HepG2 (cell line): ENCODE results near the gene FUOM. TPM values are rescaled to one million over a fixed set of nuclear protein-coding genes. Genes with fewer than 3 reads are reported as not detected.
A peak's percentile ranks its signal among the peaks of the same experiment; 100 is the strongest.

ENCODE experiments used
- ATAC-seq: fragments of 200-7000 bp; cut with Tn5 transposase; 3 replicates; pipeline ENCODE4 v1.9.1; 2020; ENCODE audit warnings: mild to moderate bottlenecking, moderate library complexity
- BruUV-seq: library from RNA; stranded (reverse); fragments of 400-500 nt; replicated peaks from 2 replicates; lab custom pipeline; 2021; lab: Mats Ljungman, UMichigan
- CTCF ChIA-PET: fragments of 300-600 bp; formaldehyde crosslinking; extraction: SDS; loops from one replicate; lab custom pipeline; 2021; ENCODE audit warnings: low total read pairs, inconsistent platforms, low intra/inter-chr PET ratio; lab: Yijun Ruan, JAX
- POLR2A ChIA-PET: fragments of 350-600 bp; sonication (Branson Sonifier 250); formaldehyde crosslinking; loops from one replicate; lab custom pipeline; 2020; ENCODE audit warnings: antibody characterized with exemption, inconsistent platforms; lab: Yijun Ruan, JAX
- DNase-seq: peaks from one replicate; pipeline ENCODE4 v3.0.0-alpha.2; 2015; ENCODE audit warnings: low spot score
- FAIRE-seq: peaks from 3 replicates; lab custom pipeline; 2011; peaks lifted over from hg19 to GRCh38; lab: Jason Lieb, UNC
- H2AFZ ChIP-seq: one replicate; pipeline ENCODE4 v1.6.1; 2011; ENCODE audit warnings: low read length, inconsistent platforms
- H3K27ac ChIP-seq: fragments of 300-600 bp; 3 replicates; pipeline ENCODE4 v1.8.0; 2011; ENCODE audit warnings: mixed run types, mild to moderate bottlenecking, mixed read lengths, low read length, inconsistent platforms; ENCODE audit not compliant: insufficient read depth; ENCODE audit errors: extremely low read length
- H3K27me3 ChIP-seq, 2 experiments: fragments of 200-600 bp in 1 of 2; 2 replicates in 1 of 2; 3 replicates in 1 of 2; pipeline versions ENCODE4 v1.6.0 to v1.8.0; 2011; ENCODE audit warnings: low read length in 2 of 2, mild to moderate bottlenecking in 2 of 2, moderate library complexity in 2 of 2, inconsistent platforms in 1 of 2; ENCODE audit not compliant: insufficient read depth in 2 of 2, control insufficient read depth in 1 of 2
- H3K36me3 ChIP-seq, 2 experiments: fragments of 200-600 bp in 1 of 2; replicated peaks in 1 of 2; 2 replicates in 1 of 2; 3 replicates in 1 of 2; pipeline versions ENCODE4 v1.5.1 to v1.8.0; 2011; ENCODE audit warnings: low read length in 2 of 2, inconsistent platforms in 1 of 2; ENCODE audit not compliant: insufficient read depth in 2 of 2, control insufficient read depth in 1 of 2
- H3K4me1 ChIP-seq: 2 replicates; pipeline ENCODE4 v1.5.1; 2012; ENCODE audit warnings: low read length, inconsistent platforms; ENCODE audit not compliant: insufficient read depth
- H3K4me2 ChIP-seq: 2 replicates; pipeline ENCODE4 v1.6.0; 2011; ENCODE audit warnings: low read depth, low read length, inconsistent platforms
- H3K4me3 ChIP-seq, 3 experiments: fragments of 200-600 bp in 1 of 3; sonication (generic), shearing (Covaris generic) in 1 of 3; replicated peaks in 1 of 3; 2 replicates each; pipeline ENCODE4 v1.5.1; 2011 to 2016; ENCODE audit warnings: low read length in 3 of 3, inconsistent platforms in 2 of 3, low read depth in 2 of 3, mild to moderate bottlenecking in 2 of 3, control low read depth in 1 of 3, mixed read lengths in 1 of 3; ENCODE audit not compliant: insufficient read depth in 1 of 3
- H3K79me2 ChIP-seq: one replicate; pipeline ENCODE4 v1.6.1; 2011; ENCODE audit warnings: low read length, inconsistent platforms; ENCODE audit not compliant: insufficient read depth
- H3K9ac ChIP-seq: 2 replicates; pipeline ENCODE4 v1.6.0; 2011; ENCODE audit warnings: mild to moderate bottlenecking, low read depth, low read length, inconsistent platforms; ENCODE audit not compliant: insufficient read depth
- H3K9me3 ChIP-seq: 2 replicates; pipeline ENCODE4 v1.5.1; 2012; ENCODE audit warnings: mild to moderate bottlenecking, low read length
- H4K20me1 ChIP-seq: 2 replicates; pipeline ENCODE4 v1.6.0; 2011; ENCODE audit warnings: inconsistent platforms, mild to moderate bottlenecking, low read length, moderate library complexity; ENCODE audit not compliant: insufficient read depth
- AGO2 ChIP-seq: fragments of 200-400 bp; formaldehyde crosslinking; optimal IDR thresholded peaks from 2 replicates; pipeline ENCODE3; 2017; ENCODE audit warnings: mild to moderate bottlenecking, low read depth, low read length, moderate library complexity
- ATRX ChIP-seq: sonication (generic); formaldehyde crosslinking; IDR thresholded peaks from 2 replicates; pipeline ENCODE4 v1.4.0; 2020; ENCODE audit warnings: missing genetic modification reagents, borderline replicate concordance
- ELF1 ChIP-seq: sonication (generic); formaldehyde crosslinking; IDR thresholded peaks from 2 replicates; pipeline ENCODE4 v1.4.0; 2020; ENCODE audit warnings: missing genetic modification reagents
- POLR2G ChIP-seq: fragments of 200-400 bp; formaldehyde crosslinking; IDR thresholded peaks from 2 replicates; pipeline ENCODE4 v1.6.1; 2018; ENCODE audit warnings: mild to moderate bottlenecking, low read depth, low read length, moderate library complexity
- RBFOX2 ChIP-seq: fragments of 200-400 bp; formaldehyde crosslinking; IDR thresholded peaks from 2 replicates; pipeline ENCODE4 v1.6.1; 2017; ENCODE audit warnings: low read depth, mild to moderate bottlenecking, low read length
- RBM22 ChIP-seq: fragments of 200-400 bp; formaldehyde crosslinking; optimal IDR thresholded peaks from 2 replicates; pipeline ENCODE3; 2017; ENCODE audit warnings: mild to moderate bottlenecking, low read length, moderate library complexity
- SMARCC2 ChIP-seq: fragments of 450-650 bp; IDR thresholded peaks from 2 replicates; pipeline ENCODE4 v1.6.1; 2017; ENCODE audit warnings: antibody characterized with exemption, mild to moderate bottlenecking
- SRF ChIP-seq: IDR thresholded peaks from 2 replicates; pipeline ENCODE4 v1.6.1; 2011; ENCODE audit warnings: mild to moderate bottlenecking, low read depth, low read length, moderate library complexity
- ZNF547 ChIP-seq: sonication (generic); formaldehyde crosslinking; IDR thresholded peaks from 2 replicates; pipeline ENCODE4 v1.5.1; 2020; ENCODE audit warnings: mild to moderate bottlenecking, missing genetic modification reagents
- ZSCAN25 ChIP-seq: sonication (generic); formaldehyde crosslinking; IDR thresholded peaks from 2 replicates; pipeline ENCODE4 v1.8.0; 2022; ENCODE audit warnings: mild to moderate bottlenecking, missing genetic modification reagents
- WGBS: methylation state at CpG from one replicate; pipeline ENCODE4 v1.1.6; 2017; ENCODE audit warnings: low lambda C conversion rate; 5-methylcytosine and 5-hydroxymethylcytosine counted together
- in situ Hi-C: cut with HindIII; loops from 2 replicates; pipeline ENCODE4 v1.10.0; 2017; ENCODE audit warnings: low pct_unique_long_range_greater_than_20kb; ENCODE audit not compliant: extremely low pct_ligation_motif_present
- intact Hi-C: fragments of 100-400 bp; cut with micrococcal nuclease; formaldehyde crosslinking; loops from one replicate; pipeline ENCODE4 v1.10.0; 2022; ENCODE audit not compliant: unreplicated experiment
- polyA plus RNA-seq, 8 experiments: library from polyadenylated mRNA; depleted of rRNA in 3 of 8; stranded (reverse) in 7 of 8; unstranded in 1 of 8; fragments of >200 nt; fragmentation: Illumina TruSeq in 4 of 8; extraction: Trizol in 4 of 8; gene quantifications; 2 replicates each; pipeline versions ENCODE4 v1.2.1 to v1.2.3, GENCODE V29; 2011 to 2016; ENCODE audit warnings: low read depth in 4 of 8, missing spikeins in 1 of 8, mixed read lengths in 1 of 8; ENCODE audit not compliant: insufficient read depth in 1 of 8
- total RNA-seq, 5 experiments: library from RNA; depleted of rRNA; stranded (reverse); fragments of >200 nt; fragmentation: Illumina TruSeq; extraction: Trizol; gene quantifications; 2 replicates each; pipeline ENCODE4 v1.2.3, GENCODE V29; 2016; ENCODE audit warnings: low read depth in 1 of 5

FUOM gene
- total and polyA plus RNA-seq, 2 of the 13 experiments (the other 11 are each of a cell fraction or from before 2014, with no cell fraction given): 27.5 to 60.4 TPM

- H2AFZ ChIP-seq: no peak overlapping the region
- no peak overlapping the region for H3K27ac ChIP-seq
- peaks cover 23 to 45% of the 10 kb centered on the region in 2 experiments for H3K36me3 ChIP-seq
- H3K79me2 ChIP-seq: no peaks in the 10 kb centered on the region
- no peaks in the 10 kb centered on the region for H4K20me1 ChIP-seq
- ChIA-PET POLR2A (interaction anchor here (5.8 kb wide), 1 partner anchor 15 kb away, joined by 78 read pairs; the partner anchor contains the start of gene PAOX), CTCF (no interaction called here)
- H3K4me3 ChIP-seq: no peak overlapping the region
- no peak overlapping the region for H3K4me2 ChIP-seq
- WGBS: 93% methylated on average over 9 of the region's 13 CpGs
- no peaks in the 10 kb centered on the region for H3K27me3 ChIP-seq
- BruUV-seq: no TSS peak
- no peak overlapping the region for H3K9ac ChIP-seq
- in situ Hi-C loops (no loop called here), intact Hi-C loops (no loop called here)
- peaks cover 25% of the 10 kb centered on the region for H3K4me1 ChIP-seq
- FAIRE-seq (no peak), DNase-seq (no peak)
- H3K9me3 ChIP-seq: no peaks in the 10 kb centered on the region
- 0 out of 2 replicates have a peak, but pooled peaks have one; percentile 18 for TF ChIP-seq RBFOX2
- peak; percentile 58 for TF ChIP-seq RBM22
- TF ChIP-seq ATRX (CRISPR knock-in tag): no peak
- peak; percentile 47 for TF ChIP-seq AGO2
- TF ChIP-seq, all 625 proteins: peak for 3
- no peak for ATAC-seq
Measured at GRCh38 chr10:133362846-133363245, 5.0 kb upstream of the FUOM start.

- POLR2A ChIA-PET: interaction anchor here (1.3 to 5.8 kb wide), 4 partner anchors 10 to 32 kb away, joined by 3 to 78 read pairs (median 31); partner anchors contain the start of genes ECHS1, MTG1, PAOX and PRAP1
- Histone ChIP-seq H3K27me3 (no peaks in the 10 kb centered on the region), H3K9me3 (no peaks in the 10 kb centered on the region), H2AFZ (no peak overlapping the region), H3K4me3 (no peak overlapping the region), H3K36me3 (peaks cover 22 to 45% of the 10 kb centered on the region in 2 experiments), H3K79me2 (peaks cover 4% of the 10 kb centered on the region), H3K4me1 (peaks cover 25% of the 10 kb centered on the region), H3K9ac (no peak overlapping the region), H4K20me1 (no peaks in the 10 kb centered on the region), H3K27ac (no peak overlapping the region), H3K4me2 (no peak overlapping the region)
- CTCF ChIA-PET: no interaction called here
- FAIRE-seq (no peak), ATAC-seq (no peak), DNase-seq (no peak)
- WGBS: 91% methylated on average over 18 of the region's 18 CpGs
- intact Hi-C loops (no loop called here), in situ Hi-C loops (no loop called here)
- BruUV-seq: no TSS peak
- peak; percentile 67; the same call in 1 of the 2 replicates for TF ChIP-seq ZSCAN25 (CRISPR knock-in tag)
- TF ChIP-seq SRF: no peak
- TF ChIP-seq POLR2G: peak; percentile 31; the same call in 1 of the 2 replicates
- no peak for TF ChIP-seq ZNF547 (CRISPR knock-in tag)
- TF ChIP-seq SMARCC2: no peak
- peak; percentile 30; the same call in 1 of the 2 replicates for TF ChIP-seq RBFOX2
- TF ChIP-seq ELF1: no peak
Measured at GRCh38 chr10:133361773-133362441, 4.1 kb upstream of the FUOM start.
